OCI-LY7 (cell line): ENCODE measurements around the gene YARS1.

Experiments
- EZH2phosphoT487 ChIP-seq: fragments of 200-600 bp; sonication (generic); IDR thresholded peaks from 2 replicates; pipeline ENCODE4 v1.6.1; 2018; ENCODE audit warnings: low read depth, borderline replicate concordance, mild to moderate bottlenecking, mixed run types, antibody characterized with exemption, low read length, moderate library complexity, mixed read lengths
- TF ChIP-seq, protein P1 (sequence below): fragments of 200-600 bp; sonication (generic); conservative IDR thresholded peaks from 2 replicates; pipeline ENCODE4 v1.5.1; 2014; ENCODE audit warnings: mild to moderate bottlenecking, antibody characterized with exemption, low read length, moderate library complexity, mixed read lengths

DNA sequence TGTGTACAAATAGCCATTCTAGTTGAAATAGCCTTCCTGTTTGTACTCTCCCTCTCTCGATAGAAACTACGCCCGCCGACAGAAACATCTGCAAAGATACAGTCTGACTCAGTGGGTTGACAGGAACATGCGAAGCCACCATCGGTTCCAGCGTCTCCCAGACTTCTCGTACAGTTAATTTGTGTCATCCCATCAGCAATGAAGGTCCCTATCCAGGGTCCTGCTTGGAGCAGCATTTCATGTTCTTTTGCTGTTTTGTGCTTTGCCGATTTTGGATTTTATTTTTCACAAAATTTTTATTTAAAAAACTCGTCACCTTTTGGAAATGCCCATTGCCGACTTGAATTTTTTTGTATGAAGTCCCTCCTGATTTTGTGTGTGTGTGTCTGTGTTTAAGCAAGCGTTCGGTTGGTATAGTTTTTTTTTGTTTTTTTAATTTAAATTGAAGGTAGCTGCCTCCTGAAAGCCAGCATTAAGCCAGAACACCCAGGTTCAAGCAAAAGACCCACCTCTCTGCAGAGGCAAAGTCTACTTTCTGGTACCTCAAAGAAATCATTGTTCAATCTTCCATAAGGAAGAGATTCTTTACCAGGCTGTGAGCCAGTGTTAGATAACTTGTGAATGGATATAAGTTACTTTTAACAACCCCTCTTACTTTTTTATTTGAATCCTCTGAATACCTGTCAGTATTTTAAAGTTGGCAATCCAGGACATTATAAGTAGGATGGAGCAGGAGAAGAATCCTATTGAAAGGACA, 38.9 kb upstream of the YARS1 start:
- TF ChIP-seq, protein P1, sequence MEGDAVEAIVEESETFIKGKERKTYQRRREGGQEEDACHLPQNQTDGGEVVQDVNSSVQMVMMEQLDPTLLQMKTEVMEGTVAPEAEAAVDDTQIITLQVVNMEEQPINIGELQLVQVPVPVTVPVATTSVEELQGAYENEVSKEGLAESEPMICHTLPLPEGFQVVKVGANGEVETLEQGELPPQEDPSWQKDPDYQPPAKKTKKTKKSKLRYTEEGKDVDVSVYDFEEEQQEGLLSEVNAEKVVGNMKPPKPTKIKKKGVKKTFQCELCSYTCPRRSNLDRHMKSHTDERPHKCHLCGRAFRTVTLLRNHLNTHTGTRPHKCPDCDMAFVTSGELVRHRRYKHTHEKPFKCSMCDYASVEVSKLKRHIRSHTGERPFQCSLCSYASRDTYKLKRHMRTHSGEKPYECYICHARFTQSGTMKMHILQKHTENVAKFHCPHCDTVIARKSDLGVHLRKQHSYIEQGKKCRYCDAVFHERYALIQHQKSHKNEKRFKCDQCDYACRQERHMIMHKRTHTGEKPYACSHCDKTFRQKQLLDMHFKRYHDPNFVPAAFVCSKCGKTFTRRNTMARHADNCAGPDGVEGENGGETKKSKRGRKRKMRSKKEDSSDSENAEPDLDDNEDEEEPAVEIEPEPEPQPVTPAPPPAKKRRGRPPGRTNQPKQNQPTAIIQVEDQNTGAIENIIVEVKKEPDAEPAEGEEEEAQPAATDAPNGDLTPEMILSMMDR: no peak
- no peak for TF ChIP-seq EZH2phosphoT487
